Panc1 (cell line): ENCODE data around the gene TFDP1.

Source experiments
- POLR2AphosphoS5 ChIP-seq: IDR thresholded peaks from 2 replicates; pipeline ENCODE4 v1.6.1; 2012; ENCODE audit warnings: mild to moderate bottlenecking, low read depth, low read length, moderate library complexity
- SIN3A ChIP-seq: IDR thresholded peaks from 2 replicates; pipeline ENCODE4 v1.6.1; 2012; ENCODE audit warnings: low read depth, mild to moderate bottlenecking, low read length, moderate library complexity, borderline replicate concordance; ENCODE audit not compliant: insufficient read depth
- TCF7L2 ChIP-seq: IDR thresholded peaks from 2 replicates; pipeline ENCODE4 v1.6.1; 2011; ENCODE audit warnings: mild to moderate bottlenecking, low read depth, low read length, inconsistent platforms
- TF ChIP-seq, protein P1 (sequence below), 2 experiments: IDR thresholded peaks; 2 replicates each; pipeline ENCODE4 v1.6.1; 2011 to 2012; ENCODE audit warnings: low read depth in 2 of 2, control low read depth in 1 of 2, low read length in 1 of 2, mild to moderate bottlenecking in 1 of 2, moderate library complexity in 1 of 2; ENCODE audit not compliant: insufficient read depth in 1 of 2
- TF ChIP-seq, protein P2 (sequence below): fragments of 450-650 bp; IDR thresholded peaks from 2 replicates; pipeline ENCODE4 v1.5.1; 2017; ENCODE audit warnings: mild to moderate bottlenecking

DNA sequence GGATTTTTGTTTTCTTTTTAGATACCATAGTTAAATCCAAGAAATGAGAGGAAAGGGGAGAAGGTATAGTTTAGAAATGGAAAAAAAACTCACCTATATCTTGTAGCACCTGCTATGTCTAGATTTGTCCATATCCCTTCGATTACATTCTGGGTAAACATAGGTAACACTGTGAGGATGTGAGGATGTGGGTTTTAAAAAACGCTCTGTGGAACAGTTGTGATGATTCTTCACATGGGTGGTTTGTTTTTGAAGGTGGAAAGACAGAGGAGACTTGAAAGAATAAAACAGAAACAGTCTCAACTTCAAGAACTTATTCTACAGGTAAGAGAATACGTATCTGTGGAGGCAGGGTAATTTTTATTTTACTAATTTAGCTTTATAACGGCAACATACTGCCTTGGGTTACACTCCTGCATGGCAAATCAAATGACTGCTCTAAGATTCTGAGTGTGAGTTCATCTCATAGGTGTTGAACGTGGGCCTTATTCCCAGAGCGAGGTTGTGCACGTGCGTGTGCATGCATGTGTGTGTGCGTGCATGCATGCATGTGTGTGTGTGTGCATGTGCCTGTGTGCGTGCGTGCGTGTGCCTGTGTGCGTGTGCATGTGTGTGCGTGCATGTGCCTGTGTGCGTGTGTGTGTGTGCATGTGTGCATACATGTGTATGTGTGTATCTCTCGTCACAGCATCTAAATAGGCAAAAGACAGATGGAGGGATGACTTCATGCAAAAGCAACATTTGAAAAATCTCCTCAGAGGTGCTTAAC is 49.9 kb downstream of the TFDP1 start:
- TF ChIP-seq, protein P1, sequence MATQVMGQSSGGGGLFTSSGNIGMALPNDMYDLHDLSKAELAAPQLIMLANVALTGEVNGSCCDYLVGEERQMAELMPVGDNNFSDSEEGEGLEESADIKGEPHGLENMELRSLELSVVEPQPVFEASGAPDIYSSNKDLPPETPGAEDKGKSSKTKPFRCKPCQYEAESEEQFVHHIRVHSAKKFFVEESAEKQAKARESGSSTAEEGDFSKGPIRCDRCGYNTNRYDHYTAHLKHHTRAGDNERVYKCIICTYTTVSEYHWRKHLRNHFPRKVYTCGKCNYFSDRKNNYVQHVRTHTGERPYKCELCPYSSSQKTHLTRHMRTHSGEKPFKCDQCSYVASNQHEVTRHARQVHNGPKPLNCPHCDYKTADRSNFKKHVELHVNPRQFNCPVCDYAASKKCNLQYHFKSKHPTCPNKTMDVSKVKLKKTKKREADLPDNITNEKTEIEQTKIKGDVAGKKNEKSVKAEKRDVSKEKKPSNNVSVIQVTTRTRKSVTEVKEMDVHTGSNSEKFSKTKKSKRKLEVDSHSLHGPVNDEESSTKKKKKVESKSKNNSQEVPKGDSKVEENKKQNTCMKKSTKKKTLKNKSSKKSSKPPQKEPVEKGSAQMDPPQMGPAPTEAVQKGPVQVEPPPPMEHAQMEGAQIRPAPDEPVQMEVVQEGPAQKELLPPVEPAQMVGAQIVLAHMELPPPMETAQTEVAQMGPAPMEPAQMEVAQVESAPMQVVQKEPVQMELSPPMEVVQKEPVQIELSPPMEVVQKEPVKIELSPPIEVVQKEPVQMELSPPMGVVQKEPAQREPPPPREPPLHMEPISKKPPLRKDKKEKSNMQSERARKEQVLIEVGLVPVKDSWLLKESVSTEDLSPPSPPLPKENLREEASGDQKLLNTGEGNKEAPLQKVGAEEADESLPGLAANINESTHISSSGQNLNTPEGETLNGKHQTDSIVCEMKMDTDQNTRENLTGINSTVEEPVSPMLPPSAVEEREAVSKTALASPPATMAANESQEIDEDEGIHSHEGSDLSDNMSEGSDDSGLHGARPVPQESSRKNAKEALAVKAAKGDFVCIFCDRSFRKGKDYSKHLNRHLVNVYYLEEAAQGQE (IDR thresholded peaks at IDR 0.05; ENCODE audit: insufficient read depth in 1 of 2, low read depth in 2 of 2, low read length in 1 of 2) = no peak
- TF ChIP-seq, protein P2, sequence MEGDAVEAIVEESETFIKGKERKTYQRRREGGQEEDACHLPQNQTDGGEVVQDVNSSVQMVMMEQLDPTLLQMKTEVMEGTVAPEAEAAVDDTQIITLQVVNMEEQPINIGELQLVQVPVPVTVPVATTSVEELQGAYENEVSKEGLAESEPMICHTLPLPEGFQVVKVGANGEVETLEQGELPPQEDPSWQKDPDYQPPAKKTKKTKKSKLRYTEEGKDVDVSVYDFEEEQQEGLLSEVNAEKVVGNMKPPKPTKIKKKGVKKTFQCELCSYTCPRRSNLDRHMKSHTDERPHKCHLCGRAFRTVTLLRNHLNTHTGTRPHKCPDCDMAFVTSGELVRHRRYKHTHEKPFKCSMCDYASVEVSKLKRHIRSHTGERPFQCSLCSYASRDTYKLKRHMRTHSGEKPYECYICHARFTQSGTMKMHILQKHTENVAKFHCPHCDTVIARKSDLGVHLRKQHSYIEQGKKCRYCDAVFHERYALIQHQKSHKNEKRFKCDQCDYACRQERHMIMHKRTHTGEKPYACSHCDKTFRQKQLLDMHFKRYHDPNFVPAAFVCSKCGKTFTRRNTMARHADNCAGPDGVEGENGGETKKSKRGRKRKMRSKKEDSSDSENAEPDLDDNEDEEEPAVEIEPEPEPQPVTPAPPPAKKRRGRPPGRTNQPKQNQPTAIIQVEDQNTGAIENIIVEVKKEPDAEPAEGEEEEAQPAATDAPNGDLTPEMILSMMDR = no peak
- TF ChIP-seq TCF7L2 (no peak), POLR2AphosphoS5 (no peak), SIN3A (no peak)
